ENCODE measurements around the gene COX11.

GRCh38 chr17:55004484-55004883 lies 36.0 kb upstream of the COX11 start:
- no peak for TF ChIP-seq CTCF (IDR thresholded peaks at IDR 0.05)
- no peak for TF ChIP-seq EZH2 (IDR thresholded peaks at IDR 0.05; ENCODE audit: borderline replicate concordance, insufficient read depth, low read depth, low read length, poor library complexity, severe bottlenecking)
